GM19438 (cell line): ENCODE measurements around the gene SLC11A1.

ENCODE experiments used
- ATAC-seq: cut with Tn5 transposase; IDR thresholded peaks from one replicate; pipeline ENCODE4 v1.9.1; 2021; ENCODE audit warnings: low read depth; ENCODE audit not compliant: unreplicated experiment

SLC11A1 gene

DNA sequence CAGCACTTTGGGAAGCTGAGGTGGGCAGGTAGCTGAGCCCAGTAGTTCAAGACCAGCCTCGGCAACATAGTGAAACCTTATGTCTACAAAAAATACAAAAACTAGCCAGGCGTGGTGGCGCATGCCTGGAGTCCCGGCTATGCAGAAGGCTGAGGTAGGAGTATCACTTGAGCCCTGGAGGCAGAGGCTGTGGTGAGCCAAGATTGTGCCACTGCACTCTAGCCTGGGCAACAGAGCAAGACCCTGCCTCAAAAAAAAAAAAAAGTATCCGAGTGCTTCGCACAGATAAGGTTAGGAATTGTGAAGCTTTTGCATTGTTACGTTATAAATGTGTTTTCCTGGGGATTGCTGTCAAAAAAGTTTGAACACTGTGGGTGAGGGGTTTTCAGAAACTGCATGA, 21.7 kb downstream of the SLC11A1 start:
- no peak for ATAC-seq

DNA sequence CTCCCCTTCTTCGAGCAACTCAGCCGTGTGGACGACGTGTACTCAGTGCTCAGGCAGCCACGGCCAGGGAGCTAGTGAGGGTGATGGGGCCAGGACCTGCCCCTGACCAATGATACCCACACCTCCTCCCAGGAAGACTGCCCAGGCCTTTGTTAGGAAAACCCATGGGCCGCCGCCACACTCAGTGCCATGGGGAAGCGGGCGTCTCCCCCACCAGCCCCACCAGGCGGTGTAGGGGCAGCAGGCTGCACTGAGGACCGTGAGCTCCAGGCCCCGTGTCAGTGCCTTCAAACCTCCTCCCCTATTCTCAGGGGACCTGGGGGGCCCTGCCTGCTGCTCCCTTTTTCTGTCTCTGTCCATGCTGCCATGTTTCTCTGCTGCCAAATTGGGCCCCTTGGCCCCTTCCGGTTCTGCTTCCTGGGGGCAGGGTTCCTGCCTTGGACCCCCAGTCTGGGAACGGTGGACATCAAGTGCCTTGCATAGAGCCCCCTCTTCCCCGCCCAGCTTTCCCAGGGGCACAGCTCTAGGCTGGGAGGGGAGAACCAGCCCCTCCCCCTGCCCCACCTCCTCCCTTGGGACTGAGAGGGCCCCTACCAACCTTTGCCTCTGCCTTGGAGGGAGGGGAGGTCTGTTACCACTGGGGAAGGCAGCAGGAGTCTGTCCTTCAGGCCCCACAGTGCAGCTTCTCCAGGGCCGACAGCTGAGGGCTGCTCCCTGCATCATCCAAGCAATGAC, 22.4 kb downstream of the SLC11A1 start:
- ATAC-seq, result no peak

GRCh38 chr2:218405086-218405745, 23.1 kb downstream of the SLC11A1 start:
- no peak for ATAC-seq

GRCh38 chr2:218405746-218406208, 23.7 kb downstream of the SLC11A1 start:
- ATAC-seq, result peak; percentile 15

GRCh38 chr2:218406209-218406948, 24.3 kb downstream of the SLC11A1 start:
- ATAC-seq, result peak; percentile 74

DNA sequence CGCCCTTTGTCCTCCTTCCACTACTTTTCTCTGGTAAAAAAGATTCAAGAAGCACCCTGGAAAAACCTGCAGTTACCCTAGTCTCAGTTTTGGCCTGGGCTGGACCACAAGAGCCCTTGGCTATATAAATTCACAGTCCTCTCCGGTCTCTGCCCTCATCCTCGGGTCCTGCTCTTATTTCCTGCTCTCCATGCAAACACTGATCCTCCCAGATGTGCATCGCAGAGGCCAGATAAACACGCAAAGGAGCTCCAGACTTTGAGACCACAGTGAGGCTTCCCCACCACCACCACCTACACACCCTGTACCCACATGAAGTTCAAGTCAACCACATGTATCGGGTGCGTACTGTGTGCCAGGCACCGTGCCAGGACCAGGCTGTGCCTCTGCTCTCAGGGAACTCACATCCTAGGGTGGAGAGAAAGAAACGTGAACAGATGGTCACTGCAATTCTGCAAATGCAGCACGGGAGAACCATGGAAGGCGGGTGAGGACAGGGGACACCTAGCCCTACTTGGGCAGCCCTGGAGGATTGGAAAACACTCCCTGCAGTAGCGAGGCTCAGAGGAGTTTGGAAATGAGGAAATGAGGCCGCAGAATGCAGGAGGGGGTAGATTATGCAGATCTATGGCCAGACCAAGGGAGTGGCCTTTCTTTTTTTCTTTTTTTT, 25.0 kb downstream of the SLC11A1 start:
- ATAC-seq, result peak; percentile 17

GRCh38 chr2:218407717-218408116, 25.6 kb downstream of the SLC11A1 start:
- no peak for ATAC-seq

GRCh38 chr2:218418321-218418716, 36.2 kb downstream of the SLC11A1 start:
- ATAC-seq, result no peak

GRCh38 chr2:218418717-218419458, 36.8 kb downstream of the SLC11A1 start, which contains the start of gene VIL1:
Gene VIL1 (plus strand): TSS chr2:218419123. CDS start chr2:218423779, 4,656 bp downstream.
- ATAC-seq, result no peak

DNA sequence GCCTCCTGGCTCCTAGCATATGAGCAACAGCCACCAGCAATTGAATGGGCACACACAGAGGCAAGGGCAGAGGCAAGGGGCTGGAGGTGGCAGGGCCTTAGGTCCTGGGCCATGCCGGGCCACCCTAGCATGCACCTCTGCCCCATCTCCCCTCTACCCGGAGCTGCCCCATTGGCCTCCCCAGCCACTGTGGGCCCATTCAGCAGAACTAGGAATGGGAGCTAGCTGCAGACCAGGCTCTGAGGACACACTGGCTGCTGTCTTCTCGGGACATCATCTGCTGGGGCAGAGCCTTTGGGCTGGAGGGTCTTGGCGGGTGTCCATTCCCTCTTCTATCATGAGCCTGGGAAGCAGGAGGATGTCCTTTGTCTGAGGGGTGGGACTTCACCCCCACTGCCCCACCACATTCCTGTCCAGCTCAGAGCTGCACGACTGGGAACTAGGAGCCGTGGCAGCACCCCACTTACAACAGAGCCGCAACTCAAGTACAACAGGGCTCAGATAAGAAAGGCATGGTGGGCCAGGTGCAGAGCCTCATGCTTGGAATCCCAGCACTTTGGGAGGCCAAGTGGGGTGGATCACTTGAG, 37.6 kb downstream of the SLC11A1 start:
- no peak for ATAC-seq

DNA sequence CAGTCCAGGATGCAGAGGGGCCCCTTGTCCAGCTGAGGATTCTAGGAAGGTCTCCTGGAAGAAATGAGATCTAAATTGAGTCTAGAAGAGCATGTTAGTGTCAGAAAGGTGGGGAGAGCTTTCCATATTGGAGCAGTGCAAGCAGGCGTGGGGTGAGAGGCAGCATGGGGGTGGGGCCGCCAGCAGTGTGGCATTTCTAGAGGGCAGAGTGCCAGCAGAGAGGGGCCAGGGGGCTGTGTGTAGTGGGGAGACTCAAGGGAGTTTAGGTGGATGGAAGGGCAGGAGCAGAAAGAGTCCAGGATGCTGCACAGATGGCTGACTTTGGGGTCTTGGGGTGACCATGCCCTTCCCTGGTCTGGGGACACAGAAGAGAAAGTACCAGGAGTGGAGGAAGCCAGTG, 39.0 kb downstream of the SLC11A1 start:
- ATAC-seq, result no peak

DNA sequence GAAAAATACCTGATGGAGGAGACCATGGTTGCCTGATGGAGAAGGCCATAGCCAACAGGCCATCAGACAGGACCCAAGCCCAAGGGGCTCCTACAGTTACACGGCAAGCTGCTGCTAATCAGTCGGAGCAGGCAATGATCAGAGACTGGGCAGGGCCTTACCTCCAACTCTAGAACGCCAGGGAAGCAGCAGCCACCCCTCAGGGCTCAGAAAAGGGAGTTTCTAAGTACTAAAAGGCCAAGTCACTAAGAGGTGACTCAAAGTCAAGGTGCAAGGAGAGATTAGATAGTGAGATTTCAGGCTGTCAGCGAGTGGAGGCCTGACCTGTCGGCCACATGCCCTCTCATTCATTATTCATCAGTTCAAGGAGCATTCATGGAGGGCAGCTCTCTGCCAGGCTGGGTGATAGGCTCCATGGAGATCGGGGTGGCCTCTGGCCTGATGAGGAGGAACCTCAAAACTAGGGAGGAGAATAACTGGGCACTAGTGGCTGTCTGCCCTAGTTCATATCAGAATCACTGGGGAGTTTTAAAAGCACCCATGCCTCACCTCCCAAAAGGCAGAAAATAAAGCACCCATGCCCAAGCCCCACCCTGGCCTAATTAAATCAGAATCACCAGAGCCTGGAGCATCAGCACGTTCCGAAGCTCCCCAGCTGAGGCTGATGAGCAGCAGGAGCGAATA, 40.5 kb downstream of the SLC11A1 start:
- ATAC-seq, result no peak

DNA sequence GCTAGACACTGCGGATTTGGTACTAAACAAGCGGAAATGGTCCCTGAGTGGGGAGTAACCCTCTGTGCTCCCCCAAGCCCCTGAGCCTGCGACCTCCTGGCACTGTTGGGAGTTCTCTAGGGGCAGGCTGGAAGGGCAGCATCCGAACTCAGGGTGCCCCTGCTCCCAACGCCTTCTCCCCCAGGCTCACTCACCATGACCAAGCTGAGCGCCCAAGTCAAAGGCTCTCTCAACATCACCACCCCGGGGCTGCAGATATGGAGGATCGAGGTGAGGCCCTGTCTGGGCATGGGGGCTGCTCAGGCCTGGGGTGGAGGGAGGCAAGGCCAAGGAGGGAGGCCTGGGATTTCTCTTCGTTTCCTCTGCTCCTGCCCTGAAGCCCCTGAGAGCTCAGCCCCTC, 41.5 kb downstream of the SLC11A1 start:
- ATAC-seq, result no peak

GRCh38 chr2:218425531-218425930, 43.5 kb downstream of the SLC11A1 start:
- no peak for ATAC-seq

- ATAC-seq, result no peak
Measured at GRCh38 chr2:218427741-218428140, 45.7 kb downstream of the SLC11A1 start.

- ATAC-seq, result no peak
Measured at GRCh38 chr2:218428846-218429558, 46.9 kb downstream of the SLC11A1 start.

DNA sequence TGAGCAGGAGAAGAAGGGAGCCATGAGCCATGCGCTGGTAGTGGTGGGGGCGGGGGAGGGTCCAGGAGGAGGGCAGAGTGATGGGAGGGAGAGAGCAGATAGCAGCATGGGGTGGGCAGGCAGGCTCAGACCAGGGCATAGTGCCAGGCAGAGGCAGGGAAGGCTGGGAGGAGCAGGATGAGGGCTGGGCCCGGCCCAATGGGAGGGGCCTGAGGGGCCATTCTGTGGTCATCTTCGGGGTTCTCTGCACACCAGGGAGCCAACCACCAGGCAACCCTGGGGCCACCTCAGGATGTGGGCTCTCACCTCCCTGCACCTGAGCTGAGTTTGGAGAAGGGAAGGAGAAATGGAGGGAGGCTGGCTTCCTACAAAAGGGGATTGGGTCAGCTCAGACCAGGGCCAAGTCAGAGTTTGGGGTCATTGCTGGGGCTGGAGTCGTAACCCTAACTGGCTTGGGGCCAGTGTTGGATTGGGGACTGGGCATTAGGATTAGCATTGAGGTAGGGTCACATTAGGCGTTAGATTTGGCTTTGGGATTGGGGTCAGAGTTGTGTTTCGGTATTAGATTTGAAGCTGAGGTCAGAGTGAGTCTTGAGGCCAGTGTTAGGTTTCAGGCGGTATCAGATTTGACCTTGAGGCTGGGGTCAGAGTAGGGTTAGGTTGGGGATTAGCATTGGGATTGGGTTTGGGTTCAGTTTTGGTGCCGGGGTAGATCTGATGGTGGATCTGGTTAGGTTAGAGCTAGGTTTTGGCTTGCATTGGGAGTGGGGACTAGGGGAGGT, 48.0 kb downstream of the SLC11A1 start:
- no peak for ATAC-seq

DNA sequence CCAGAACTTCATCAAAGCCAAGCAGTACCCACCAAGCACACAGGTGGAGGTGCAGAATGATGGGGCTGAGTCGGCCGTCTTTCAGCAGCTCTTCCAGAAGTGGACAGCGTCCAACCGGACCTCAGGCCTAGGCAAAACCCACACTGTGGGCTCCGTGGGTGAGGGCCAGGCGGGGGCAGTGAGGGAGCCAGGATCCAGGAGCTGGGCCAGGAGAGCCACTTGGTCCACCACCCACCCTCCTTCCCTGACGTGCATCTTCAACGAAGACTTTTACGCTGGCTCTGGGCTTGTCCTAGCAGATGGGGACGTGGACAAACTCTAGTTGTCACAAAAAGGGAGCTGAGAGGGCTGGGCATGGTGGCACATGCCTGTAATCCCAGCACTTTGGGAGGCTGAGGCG, 48.6 kb downstream of the SLC11A1 start:
- no peak for ATAC-seq
